HG03095 (cell line): ENCODE measurements around the gene DOP1A.
"Not testable (repeated sequence)": the region's sequence is repeated elsewhere in the genome, so short reads cannot be mapped to it uniquely, and the experiment has no call there.

Source experiments
- ATAC-seq: cut with Tn5 transposase; IDR thresholded peaks from one replicate; pipeline ENCODE4 v1.9.1; 2021; ENCODE audit warnings: moderate library complexity; ENCODE audit not compliant: unreplicated experiment

Gene DOP1A

DNA sequence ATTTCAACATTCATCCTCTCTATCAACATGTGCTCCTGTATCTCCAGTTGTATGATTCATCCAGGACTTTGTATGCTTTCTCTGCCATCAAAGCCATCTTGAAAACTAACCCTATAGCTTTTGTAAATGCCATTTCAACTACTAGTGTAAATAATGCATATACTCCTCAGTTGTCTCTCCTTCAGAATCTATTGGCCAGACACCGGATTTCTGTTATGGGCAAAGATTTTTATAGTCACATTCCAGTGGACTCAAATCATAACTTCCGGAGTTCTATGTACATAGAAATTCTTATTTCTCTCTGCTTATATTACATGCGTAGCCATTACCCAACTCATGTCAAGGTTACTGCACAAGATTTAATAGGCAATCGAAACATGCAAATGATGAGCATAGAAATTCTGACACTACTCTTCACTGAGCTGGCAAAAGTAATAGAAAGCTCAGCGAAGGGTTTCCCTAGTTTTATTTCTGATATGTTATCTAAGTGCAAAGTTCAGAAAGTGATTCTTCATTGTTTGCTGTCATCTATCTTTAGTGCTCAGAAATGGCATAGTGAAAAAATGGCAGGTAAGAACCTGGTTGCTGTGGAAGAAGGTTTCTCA is 70.7 kb downstream of the DOP1A start:
- no peak for ATAC-seq

DNA sequence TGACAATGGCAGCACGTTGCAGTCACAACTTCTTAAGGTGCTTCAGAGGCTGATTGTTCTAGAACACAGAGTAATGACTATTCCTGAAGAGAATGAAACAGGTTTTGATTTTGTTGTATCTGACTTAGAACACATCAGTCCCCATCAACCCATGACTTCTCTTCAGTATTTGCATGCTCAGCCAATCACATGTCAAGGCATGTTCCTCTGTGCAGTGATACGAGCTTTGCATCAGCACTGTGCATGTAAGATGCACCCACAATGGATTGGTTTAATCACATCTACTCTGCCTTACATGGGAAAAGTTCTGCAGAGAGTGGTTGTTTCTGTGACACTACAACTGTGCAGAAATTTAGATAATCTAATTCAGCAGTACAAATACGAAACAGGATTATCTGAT is 71.3 kb downstream of the DOP1A start:
- ATAC-seq, result no peak

DNA sequence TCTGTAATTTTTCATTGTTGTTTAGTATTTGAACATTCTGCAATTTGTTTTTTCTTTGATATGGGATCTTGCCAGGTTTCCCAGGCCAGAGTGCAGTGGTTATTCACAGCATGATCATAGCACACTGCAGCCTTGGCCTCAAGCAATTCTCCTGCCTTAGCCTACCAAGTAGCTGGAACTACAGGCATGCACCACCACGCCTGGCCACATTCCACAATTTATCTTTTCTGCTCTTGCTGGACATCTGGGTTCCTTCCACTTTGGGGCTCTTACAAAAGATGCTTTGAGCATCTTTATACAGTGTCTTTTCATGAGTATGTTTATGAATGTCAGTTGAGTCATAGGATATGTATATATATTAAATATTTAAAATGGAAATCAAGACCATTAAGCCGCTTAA is 83.6 kb downstream of the DOP1A start:
- no peak for ATAC-seq

DNA sequence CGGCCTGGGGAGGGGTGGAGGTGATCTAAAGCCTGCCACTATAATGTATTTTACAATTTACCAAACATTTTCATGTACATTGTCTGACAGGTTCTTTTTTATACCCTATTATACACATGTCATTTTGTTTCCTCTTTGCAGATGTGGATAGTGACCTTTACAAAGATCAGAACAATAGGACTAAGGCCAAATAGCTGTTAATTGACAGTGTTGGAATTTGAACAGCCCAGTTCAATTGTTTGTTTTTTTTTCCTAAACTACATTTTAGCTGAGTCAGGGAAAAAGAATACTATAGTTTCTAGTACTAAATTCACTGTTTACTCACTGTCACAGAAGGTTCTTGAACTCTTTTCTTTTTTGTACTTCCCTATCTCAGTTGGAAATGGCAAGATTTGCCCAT is 85.4 kb downstream of the DOP1A start:
- no peak for ATAC-seq

DNA sequence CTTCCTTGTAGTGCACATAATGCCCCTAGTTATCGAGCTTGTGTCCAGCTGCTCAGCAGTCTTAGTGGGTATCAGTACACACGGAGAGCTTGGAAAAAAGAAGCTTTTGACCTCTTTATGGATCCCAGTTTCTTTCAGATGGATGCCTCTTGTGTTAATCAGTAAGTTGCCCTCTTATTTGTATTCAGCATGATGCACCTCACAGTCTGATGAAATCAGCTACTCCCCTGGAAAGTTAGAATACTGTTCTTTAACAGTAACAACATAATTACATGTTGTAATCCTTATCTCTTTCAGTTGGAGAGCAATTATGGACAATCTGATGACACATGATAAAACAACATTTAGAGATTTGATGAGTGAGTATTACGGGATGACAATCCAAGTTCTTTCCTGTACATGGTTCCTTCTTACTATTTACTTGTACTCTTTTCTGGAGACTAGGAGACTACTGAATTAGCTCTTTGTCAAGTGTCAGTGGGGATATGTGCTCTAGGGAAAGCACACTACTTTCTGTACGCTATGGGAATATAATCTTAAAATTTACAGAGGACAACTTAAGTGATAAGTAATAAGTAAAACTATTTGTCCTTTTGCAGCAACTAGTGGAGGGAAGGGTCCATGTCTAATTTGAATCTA is 86.5 kb downstream of the DOP1A start:
- ATAC-seq, result no peak

DNA sequence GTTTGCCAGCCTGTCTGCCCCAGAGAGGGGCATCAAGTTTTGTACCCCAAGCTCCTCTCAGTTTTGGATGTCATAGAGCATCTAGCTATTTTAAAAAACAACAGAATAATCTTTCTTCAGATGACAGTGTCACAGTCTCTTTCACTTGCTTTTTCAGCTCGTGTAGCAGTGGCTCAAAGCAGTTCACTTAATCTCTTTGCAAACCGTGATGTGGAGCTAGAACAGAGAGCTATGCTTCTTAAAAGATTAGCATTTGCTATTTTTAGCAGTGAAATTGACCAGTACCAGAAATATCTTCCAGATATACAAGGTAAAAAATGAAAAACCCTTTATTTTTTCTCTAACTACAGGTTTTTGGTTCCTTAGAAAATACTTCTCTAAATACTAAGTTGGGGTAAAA is 88.3 kb downstream of the DOP1A start:
- no peak for ATAC-seq

DNA sequence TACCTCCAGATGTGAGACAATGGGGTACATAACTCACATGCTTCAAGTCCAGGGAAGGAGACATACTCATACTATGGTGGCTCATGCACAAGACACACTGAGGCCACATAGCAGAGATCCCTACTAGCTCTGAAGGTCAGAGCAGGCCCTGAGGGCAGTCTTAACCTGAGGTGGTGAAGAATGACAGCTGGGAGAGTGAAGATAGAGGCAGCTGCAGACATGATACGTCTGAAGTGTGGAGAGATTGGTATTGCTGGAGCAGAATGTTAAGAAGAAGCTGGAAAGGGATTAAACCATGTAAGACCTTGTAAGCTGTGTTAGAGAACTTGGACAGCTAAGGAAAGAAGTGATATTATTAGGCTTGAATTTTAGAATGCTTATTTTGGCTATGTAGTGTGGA is 92.7 kb downstream of the DOP1A start:
- ATAC-seq, result no peak

DNA sequence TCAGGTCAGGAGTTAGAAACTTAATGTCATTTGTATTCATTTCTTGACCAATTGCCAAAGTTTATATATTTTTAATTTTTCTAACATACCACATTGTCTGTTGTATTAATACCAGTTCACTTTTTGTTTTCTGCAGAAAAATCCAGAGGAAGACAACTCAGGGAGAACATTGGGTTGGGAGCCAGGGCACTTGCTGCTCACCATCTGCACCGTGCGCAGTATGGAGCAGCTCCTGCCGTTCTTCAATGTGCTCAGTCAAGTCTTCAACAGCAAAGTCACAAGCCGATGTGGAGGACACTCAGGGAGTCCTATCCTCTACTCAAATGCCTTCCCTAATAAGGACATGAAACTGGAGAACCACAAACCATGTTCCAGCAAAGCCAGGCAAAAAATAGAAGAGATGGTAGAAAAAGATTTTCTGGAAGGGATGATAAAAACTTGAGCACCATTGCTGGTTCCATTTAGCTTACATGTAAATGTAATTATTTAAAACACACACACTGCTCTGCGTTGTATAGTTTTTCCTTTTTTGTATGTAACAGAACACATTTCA is 100.3 kb downstream of the DOP1A start:
- no peak for ATAC-seq

DNA sequence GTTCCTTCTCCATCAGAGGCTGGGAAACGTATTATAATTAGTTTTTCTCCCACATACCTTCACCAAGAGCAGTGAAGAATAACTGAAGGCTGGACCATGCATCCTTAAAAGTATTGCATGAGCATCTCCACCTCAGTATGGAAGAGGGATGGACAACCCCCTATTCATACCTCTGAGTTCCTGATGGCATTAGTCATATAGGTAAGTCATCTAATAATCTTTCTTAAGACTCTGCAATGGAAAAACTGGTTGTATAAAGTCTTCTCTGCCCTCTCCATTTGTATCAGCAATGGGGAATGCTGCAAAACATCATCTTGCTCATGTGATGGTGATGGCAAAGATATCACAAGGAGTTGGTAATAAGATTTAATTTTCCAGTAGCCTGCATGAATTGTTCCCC is 101.1 kb downstream of the DOP1A start:
- ATAC-seq, result no peak

DNA sequence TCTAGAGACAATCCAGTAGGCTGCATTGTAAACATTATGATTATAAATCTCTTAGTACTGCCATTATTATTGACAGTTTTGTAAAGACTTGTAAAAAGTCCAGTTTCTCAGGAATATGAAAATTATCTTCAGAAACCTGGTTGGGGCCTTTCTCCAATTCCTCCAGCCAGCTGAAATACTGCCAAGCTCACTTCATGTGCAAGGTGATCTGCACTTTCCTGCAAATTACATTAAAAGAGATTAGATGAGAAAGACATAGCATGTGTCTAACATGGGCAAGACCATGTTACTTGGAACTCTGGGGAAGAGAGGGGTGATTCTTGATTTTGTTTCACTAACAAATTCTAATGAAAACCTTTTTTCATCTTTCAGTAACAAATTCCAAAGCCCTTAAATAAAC is 101.6 kb downstream of the DOP1A start:
- ATAC-seq, result no peak

DNA sequence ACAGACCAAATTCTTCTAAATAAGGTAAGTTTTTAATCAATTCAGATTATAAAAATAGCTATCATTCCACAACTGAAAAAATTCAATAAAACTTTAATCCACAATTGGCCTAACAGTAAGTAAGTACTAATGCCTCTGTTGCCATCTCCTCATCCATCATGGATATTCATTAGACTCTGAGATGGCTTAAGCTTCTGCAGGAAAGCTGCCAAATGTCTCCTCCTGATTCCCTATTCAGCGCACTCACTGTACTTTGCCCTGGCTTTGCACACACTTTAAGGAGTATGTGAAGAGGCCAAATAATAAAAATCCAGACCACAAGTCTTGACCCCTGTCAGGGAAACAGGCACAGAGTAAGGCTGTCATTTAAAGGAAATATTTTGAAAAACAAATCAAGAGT is 102.0 kb downstream of the DOP1A start:
- no peak for ATAC-seq

DNA sequence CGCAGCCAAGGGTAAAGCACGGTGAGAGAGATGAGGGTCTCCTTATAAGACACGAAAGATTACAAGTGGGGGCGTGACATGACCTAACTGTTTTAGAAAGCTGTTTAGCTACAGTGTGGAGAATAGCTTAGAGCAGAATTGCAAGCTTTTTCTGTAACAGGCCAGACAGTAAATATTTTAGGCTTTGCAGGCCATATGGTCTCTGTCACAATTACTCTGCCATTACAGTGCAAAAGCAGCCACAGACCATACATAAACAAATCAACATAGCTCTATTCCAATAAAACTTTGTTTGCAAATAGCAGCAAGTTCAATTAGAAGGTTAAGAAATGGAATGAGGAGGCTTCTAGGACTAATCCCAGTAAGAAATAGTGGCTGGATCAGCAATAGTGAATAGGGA is 108.8 kb downstream of the DOP1A start:
- no peak for ATAC-seq

DNA sequence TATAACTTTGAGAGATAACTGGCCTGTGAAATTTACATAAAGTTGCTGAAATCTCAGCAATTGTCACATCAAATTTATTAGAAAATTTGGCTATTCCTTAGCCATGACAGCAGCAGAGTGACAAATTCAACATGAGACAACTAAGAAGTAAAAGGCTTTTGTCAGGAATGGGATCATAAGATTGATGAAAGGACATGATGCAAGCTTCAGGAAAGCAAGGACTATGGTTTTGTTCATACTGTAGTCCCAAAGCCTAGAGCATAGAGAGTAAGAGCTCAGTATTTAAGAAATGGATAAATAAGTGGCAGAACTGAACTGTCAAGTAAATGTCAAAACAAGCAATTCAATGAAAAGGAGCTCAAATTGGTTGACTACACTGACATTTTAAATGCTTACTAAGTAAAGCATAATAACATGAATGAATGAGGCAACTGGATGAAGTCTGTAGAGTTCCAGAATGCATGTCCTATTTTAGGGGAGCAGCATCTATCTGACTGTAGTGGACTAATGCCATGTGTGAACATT is 113.0 kb downstream of the DOP1A start:
- no peak for ATAC-seq

DNA sequence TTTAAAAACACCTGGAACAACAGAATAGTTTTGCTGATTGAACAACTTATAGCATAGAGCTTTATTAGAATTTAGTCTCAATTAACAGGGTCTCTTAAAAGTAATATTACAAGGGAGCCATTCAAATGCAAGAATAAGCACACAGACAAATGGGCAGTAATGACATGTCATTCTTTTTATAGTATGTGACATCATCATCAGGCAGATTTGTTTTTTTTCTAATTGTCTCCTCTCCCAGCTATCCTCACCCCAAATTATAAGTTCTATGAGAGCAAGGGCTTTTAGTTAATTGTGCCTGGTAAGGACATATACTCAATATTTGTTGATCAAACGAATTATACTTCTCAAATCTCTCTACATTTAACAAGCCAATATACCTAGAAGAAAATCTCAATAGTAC is 114.6 kb downstream of the DOP1A start:
- ATAC-seq, result no peak

DNA sequence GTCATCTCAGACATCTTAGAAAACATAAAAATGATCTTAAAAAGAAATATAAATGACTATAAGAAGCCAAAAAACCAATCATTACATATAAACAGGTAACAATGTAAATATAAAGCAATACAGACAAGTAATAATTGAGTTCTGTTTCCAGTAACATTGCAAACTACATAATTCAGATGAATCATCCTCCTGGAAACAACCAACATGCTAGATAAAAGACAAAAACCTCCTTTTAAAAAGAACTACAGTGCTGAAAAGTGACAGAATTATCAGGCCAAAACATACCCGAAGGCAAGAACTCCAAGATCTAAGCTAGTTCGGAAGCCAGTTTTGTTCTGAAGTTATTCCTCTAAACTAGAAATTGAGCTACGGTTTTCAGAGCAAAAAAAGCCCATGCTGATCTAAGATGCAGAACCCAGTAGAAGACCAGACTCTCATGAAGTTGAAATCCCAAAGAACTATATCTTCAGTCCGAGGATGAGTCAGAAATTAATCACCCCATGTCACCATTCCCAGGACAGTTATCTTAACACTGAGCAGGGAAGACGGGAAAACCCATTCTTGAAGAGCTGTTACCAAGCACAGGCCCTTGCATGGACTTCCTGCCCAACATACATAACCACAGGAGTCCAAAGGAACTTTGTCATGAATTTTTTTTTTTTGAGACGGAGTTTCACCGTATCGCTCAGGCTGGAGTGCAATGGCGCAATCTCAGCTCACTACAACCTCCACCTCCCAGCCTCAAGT is 115.8 kb downstream of the DOP1A start:
- ATAC-seq, result no peak

DNA sequence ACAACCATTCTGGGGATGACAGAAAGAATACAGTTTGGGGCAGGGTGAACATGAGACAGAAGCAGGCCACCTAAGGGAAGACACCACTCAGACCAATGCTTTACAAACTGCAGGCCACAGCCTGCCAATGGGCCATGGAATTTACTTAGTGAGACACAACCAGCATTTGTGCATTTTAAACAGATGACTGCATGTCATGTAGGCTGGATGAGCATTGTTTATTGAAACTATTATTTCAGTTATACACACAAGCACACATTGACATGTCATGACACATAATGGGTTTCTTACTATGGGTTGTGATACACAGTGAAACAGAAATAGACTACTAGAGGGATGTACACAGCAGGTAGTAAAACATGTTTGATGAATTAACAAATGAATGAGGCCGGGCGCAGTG is 117.6 kb downstream of the DOP1A start:
- ATAC-seq, result no peak

DNA sequence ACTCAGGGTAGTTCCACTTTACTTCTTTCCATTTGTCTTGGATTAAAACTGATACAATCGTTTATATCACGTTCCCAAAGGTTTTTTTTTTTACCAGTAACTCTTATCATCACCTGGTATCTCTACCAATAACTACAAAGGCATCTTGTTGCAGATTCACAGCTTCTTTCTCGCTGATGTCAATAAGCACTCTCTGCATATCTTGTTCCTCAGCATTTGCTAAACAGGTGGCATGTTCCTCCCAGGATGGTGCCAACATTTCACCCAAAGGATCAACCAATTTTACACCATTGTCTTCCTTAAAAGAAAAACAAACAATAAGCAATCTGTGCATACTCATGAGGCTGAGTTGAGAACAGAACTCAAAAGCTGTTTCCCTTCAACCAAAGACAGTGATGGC is 121.0 kb downstream of the DOP1A start:
- no peak for ATAC-seq

DNA sequence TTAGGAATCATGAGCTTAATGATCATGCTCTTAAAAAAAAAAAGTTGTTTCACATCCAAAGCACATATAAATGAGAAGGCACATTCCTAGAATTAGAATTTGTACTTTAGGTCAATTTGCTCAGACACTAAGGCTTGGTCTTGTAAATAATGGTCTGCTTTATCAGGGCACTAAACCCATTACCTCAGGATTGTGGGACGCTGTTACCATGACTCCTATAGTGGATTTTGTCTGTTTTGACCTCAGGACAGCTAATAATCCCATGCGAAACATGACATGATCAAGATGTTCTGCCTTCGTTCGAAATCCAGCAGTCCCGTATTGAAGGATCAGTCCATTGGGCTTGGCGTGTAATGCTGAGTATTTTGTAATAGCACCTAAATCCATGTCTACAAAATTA is 123.2 kb downstream of the DOP1A start:
- no peak for ATAC-seq

DNA sequence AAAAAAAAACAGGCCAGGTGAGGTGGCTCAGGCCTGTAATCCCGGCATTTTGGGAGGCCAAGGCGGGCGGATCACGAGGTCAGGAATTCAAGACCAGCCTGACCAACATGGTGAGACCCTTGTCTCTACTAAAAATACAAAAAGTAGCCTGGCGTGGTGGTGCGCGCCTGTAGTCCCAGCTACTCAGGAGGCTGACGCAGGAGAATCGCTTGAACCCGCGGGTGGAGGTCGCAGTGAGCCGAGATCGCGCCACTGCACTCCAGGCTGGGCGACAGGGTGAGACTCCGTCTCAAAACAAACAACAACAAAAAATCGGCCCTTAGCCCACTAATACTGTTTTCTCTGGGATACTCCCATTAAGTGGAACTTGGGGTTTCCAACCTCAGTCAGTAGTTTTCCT is 124.5 kb downstream of the DOP1A start:
- not testable (repeated sequence) for ATAC-seq

DNA sequence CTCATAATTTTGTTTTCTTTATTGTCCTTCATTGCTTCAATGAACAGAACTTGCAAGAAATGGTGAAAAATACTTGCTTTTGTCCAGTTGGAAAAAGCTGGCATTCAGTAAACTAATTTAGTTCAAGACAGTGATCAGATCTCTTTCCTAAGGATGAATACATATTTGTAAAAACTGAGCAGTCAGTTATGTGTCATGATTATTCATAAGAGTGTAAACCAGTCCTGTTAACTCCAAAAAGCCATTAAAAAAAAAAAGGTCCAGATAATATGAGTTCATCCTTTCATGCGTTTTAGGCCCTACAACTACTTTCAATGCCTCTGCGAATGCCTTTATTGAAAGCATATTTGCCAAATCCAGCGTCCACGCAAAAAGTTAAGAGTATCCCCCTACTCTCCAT is 125.0 kb downstream of the DOP1A start:
- ATAC-seq, result no peak

DNA sequence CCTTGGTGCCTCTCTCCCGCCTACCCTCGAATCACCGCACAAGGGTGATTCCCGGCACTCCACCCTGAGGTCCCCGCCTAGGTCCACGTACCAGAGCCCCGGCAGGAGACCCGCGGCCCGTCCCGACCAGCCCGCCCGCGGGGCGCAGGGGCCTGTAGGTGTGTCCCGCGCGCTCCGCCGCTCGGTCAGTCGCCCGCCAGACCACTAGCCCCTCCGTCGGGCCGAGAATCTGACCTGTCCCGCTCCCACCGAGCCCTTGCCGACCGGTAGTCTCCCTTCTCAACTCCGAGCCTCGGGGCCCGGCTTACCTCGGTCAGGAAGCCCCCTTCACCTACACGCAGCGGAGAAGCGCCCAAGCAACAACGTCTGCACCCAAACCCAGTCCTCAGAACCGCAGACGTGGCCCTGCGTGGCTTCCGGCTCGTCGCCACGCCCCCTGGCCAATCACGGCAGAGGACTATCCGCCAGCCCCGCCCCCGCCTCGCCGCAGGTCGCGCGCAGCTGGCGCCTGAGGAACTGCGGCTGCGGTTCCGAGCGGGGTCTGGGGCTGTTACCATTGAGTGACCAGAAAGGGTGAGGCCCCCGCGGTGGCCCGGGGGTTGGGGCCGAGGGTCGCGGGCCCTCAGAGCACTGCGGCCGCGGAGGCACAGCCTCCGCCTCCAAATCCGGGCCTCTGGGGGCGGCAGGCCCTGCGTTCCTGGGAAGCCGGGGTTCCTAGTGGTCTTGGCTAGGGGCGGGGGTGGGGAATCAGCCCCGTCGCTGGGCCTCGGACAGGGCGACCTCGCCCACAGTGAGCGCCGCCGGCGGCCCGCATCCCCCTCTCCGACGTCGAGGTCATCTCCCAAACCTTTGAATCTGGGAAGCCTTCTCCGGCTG is 125.6 kb downstream of the DOP1A start, which contains the start of the genes PGM3 and RWDD2A:
TSS of gene PGM3 (minus strand) at position 395 of the 876 bp plus-strand sequence. CDS start 2,253 bp downstream, outside the sequence.
TSS of gene RWDD2A (plus strand) at position 487 of the 876 bp plus-strand sequence. CDS start 1,095 bp downstream, outside the sequence.
- ATAC-seq, result peak; percentile 97
